ENCODE data around the gene KIF5C. TPM values are rescaled to one million over a fixed set of nuclear protein-coding genes. Genes with fewer than 3 reads are reported as not detected.

KIF5C gene
- total and polyA plus RNA-seq, 8 donors: under 0.01 to 14.7 (median 2.4) TPM

DNA sequence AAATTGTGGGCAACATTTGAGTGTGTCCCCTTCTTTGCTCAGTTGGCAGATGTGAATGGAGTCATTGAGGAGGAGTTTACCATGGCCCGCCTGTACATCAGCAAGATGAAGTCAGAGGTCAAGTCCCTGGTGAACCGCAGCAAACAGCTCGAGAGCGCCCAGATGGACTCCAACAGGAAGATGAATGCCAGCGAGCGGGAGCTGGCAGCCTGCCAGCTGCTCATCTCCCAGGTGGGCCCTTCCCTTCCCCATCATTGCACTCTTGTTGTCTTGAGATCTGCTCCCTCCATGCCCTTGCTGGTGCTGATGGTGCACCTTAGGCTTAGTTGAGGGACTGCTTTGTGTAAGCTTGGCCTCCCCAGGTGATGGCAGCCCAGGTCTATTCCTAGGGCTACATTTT is 115.9 kb downstream of the KIF5C start:
- Histone ChIP-seq H3K9me3 (no peaks in the 10 kb centered on the region), H3K36me3 (no peaks in the 10 kb centered on the region), H3K27me3 (no peaks in the 10 kb centered on the region), H3K4me1 (no peaks in the 10 kb centered on the region), H3K27ac (no peak overlapping the region), H3K4me3 (no peak overlapping the region)
- no peak for TF ChIP-seq EP300 (IDR thresholded peaks at IDR 0.05)
- no peak for TF ChIP-seq POLR2A (IDR thresholded peaks at IDR 0.05)
- TF ChIP-seq, protein P1, sequence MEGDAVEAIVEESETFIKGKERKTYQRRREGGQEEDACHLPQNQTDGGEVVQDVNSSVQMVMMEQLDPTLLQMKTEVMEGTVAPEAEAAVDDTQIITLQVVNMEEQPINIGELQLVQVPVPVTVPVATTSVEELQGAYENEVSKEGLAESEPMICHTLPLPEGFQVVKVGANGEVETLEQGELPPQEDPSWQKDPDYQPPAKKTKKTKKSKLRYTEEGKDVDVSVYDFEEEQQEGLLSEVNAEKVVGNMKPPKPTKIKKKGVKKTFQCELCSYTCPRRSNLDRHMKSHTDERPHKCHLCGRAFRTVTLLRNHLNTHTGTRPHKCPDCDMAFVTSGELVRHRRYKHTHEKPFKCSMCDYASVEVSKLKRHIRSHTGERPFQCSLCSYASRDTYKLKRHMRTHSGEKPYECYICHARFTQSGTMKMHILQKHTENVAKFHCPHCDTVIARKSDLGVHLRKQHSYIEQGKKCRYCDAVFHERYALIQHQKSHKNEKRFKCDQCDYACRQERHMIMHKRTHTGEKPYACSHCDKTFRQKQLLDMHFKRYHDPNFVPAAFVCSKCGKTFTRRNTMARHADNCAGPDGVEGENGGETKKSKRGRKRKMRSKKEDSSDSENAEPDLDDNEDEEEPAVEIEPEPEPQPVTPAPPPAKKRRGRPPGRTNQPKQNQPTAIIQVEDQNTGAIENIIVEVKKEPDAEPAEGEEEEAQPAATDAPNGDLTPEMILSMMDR (IDR thresholded peaks at IDR 0.05): no peak
- TF ChIP-seq POLR2AphosphoS5 (IDR thresholded peaks at IDR 0.05): no peak
- DNase-seq: no peak
- intact Hi-C loops (cut with DNase I; ENCODE audit: low total_unique reads): no loop called here
- WGBS, 5 donors: 66 to 85% (median 75%) methylated on average over 6 of the region's 6 CpGs

DNA sequence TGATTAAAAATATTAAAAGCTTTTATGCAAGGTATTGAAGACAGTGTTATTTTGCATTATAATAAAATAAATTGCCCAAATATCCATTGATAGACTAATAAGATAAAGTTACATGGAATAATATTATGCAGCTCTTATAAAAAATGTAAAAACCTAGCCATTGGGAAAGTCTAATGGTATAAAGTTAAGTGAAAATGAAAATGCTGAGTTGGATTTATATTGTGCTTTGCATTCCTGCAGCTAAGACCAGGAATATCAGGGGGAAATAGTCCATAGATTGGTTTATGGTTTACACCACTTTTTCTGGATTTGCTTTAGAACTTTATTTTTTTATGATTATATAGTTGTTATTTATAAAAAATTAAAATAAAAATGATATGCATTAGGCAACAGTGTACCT is 117.4 kb downstream of the KIF5C start:
- Histone ChIP-seq H3K4me3 (no peak overlapping the region), H3K36me3 (no peaks in the 10 kb centered on the region), H3K4me1 (no peaks in the 10 kb centered on the region), H3K9me3 (no peaks in the 10 kb centered on the region), H3K27me3 (no peaks in the 10 kb centered on the region), H3K27ac (no peak overlapping the region)
- intact Hi-C loops (cut with DNase I; ENCODE audit: low total_unique reads): no loop called here
- DNase-seq: no peak
- TF ChIP-seq POLR2A (IDR thresholded peaks at IDR 0.05): no peak
- TF ChIP-seq, protein P1 (IDR thresholded peaks at IDR 0.05): no peak
- no peak for TF ChIP-seq POLR2AphosphoS5 (IDR thresholded peaks at IDR 0.05)
- no peak for TF ChIP-seq EP300 (IDR thresholded peaks at IDR 0.05)

DNA sequence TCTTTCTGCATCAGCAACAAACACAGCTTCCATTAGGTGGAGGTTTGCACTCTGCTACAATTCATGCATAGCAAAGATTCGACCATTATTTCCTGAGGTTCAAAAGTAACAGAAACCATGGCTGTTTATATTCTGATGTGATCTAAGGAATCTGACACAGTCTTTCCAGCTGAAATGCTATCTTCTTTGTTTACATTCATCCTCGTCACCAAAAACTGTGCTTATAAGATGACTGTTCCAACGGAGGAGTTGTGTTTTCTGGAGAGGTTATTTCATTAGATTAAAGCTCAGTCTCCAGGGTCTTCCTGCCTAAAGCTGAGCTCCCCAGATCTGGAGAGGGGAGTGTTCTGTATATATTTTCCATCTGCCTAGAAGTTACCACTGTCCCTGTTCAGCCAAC is 118.3 kb downstream of the KIF5C start:
- H3K27ac ChIP-seq: no peak overlapping the region
- DNase-seq: no peak
- intact Hi-C loops (cut with DNase I; ENCODE audit: low total_unique reads): no loop called here
- no peaks in the 10 kb centered on the region for H3K4me1 ChIP-seq
- H3K36me3 ChIP-seq: no peaks in the 10 kb centered on the region
- TF ChIP-seq, protein P1 (IDR thresholded peaks at IDR 0.05): no peak
- TF ChIP-seq POLR2A (IDR thresholded peaks at IDR 0.05) (no peak), EP300 (IDR thresholded peaks at IDR 0.05) (no peak), POLR2AphosphoS5 (IDR thresholded peaks at IDR 0.05) (no peak)
- no peaks in the 10 kb centered on the region for H3K9me3 ChIP-seq
- H3K27me3 ChIP-seq: no peaks in the 10 kb centered on the region
- 54 to 69% (median 66%) methylated on average over 3 of the region's 3 CpGs for WGBS, 5 donors
- H3K4me3 ChIP-seq: no peak overlapping the region

DNA sequence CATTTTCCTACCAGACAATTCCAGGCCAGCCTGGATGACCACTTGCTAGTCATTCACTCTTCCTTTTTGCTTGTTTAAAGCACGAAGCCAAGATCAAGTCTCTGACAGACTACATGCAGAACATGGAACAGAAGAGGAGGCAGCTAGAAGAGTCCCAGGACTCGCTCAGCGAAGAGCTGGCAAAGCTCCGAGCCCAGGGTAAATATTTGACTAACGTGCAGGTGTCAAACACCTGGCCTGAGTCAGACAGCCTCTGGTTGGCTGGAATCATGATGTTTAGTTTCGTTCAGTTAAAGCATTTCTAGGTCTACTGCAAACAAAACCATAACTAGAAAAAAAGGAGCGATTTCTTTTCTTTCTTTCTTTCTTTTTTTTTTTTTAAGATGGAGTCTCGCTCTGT is 119.3 kb downstream of the KIF5C start:
- DNase-seq: peak; percentile 66 to 70
- no peak for TF ChIP-seq EP300 (IDR thresholded peaks at IDR 0.05)
- TF ChIP-seq, protein P1 (IDR thresholded peaks at IDR 0.05): no peak
- no peak for TF ChIP-seq POLR2AphosphoS5 (IDR thresholded peaks at IDR 0.05)
- TF ChIP-seq POLR2A (IDR thresholded peaks at IDR 0.05): no peak
- H3K27me3 ChIP-seq: no peaks in the 10 kb centered on the region
- 36 to 73% (median 41%) methylated on average over 8 of the region's 8 CpGs for WGBS, 5 donors
- intact Hi-C loops (cut with DNase I; ENCODE audit: low total_unique reads): no loop called here
- H3K4me1 ChIP-seq: no peaks in the 10 kb centered on the region
- no peak overlapping the region for H3K27ac ChIP-seq
- no peak overlapping the region for H3K4me3 ChIP-seq
- H3K9me3 ChIP-seq: no peaks in the 10 kb centered on the region
- no peaks in the 10 kb centered on the region for H3K36me3 ChIP-seq

Measured in stomach (tissue), 9 donors.